Activated CD8-positive, alpha-beta memory T cell treated with anti-CD3 and anti-CD28 coated beads, Interleukin-2, amount 50 U/mL, for 1 hour (primary cell): ENCODE results near the gene DEUP1.
"Not testable (repeated sequence)": the region's sequence is repeated elsewhere in the genome, so short reads cannot be mapped to it uniquely, and the experiment has no call there.

Source experiments
- DNase-seq: peaks from one replicate; pipeline ENCODE4 v3.0.0-alpha.2; 2020; ENCODE audit errors: extremely low read depth

Gene DEUP1, protein sequence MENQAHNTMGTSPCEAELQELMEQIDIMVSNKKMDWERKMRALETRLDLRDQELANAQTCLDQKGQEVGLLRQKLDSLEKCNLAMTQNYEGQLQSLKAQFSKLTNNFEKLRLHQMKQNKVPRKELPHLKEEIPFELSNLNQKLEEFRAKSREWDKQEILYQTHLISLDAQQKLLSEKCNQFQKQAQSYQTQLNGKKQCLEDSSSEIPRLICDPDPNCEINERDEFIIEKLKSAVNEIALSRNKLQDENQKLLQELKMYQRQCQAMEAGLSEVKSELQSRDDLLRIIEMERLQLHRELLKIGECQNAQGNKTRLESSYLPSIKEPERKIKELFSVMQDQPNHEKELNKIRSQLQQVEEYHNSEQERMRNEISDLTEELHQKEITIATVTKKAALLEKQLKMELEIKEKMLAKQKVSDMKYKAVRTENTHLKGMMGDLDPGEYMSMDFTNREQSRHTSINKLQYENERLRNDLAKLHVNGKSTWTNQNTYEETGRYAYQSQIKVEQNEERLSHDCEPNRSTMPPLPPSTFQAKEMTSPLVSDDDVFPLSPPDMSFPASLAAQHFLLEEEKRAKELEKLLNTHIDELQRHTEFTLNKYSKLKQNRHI

DNA sequence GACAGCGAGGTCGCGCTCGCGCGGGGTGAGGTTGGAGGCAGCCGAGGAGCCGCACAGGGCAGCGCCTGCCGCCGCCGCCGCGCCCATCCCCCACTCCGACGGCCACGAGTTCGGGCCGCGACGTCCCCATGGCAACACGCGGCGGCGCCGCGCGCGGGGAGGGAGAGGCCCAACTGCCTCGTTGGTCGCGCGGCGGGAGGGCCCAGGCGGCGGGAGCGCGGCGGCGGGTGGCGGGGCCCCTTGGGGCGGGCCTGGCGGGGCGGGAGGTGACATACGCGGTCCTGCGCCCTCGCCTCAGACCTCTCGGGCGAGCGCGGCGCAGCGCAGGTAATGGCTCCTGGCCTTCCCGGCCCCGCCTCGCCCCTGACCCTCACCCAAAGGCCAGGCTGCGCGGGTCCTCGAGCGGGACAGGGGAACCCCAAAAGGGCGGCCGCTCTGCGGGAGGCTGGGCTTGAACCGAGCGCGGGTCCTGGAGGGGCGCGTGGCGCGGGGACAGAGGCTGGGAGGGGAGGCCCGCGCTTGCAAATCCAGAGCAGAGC, at the start of gene DEUP1:
Gene DEUP1 (plus strand): TSS at position 297 of the 539 bp plus-strand sequence. CDS start 1,518 bp downstream, outside the sequence.
- no peak for DNase-seq

DNA sequence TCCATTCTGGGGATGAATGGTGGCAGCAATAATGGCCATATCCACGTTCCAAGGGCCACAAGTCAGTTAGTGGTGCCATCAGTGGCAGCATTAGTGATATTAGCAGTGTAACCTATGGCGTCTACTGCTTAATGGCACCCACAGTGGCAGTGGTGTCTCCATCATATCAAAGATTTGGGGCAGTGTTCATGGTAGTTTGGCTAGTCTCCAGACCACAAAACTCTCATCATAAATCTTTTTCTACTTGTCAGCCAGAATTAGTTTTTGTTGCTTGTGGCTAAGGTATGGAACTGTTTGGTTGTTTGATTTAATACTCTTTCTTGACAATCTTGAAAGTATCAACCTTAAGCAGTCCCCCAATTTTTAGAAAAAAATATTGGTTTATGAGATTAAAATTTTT, 45.1 kb upstream of the DEUP1 start:
- DNase-seq, result no peak

DNA sequence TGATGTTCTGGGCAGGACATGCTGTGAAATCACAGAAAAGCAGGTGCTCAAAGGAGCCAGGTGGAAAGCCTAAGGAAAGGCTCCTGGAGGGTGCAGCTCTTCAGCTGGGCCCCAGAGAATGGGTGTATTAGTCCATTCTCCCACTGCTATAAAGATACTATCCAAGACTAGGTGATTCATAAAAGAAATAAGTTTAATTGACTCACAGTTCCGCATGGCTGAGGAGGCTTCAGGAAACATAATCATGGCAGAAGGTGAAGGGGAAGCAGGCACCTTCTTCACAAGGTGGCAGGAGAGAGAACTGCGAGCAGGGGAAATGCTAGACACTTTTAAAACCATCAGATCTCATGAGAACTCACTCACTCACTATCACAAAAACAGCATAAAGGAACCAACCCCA, 43.1 kb upstream of the DEUP1 start:
- no peak for DNase-seq

DNA sequence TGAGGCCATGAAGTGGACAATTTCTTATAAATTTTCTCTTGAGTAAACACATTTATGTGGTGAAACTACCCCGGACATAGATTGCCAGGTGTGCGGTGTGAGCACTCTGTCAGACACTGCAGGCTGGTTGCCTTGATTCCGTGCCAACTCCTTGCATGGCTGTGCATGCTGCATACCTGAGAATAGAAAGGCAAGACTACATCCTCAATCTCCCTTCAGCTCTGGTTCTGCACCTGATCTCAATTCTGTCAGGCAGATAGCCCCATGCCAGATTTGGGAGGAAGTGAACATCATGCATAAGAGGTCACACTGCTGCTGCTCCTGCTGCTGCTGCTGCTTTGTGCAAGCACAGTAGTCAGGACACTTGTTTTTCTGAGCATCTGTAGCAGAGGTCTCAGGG, 42.5 kb upstream of the DEUP1 start:
- DNase-seq, result no peak

DNA sequence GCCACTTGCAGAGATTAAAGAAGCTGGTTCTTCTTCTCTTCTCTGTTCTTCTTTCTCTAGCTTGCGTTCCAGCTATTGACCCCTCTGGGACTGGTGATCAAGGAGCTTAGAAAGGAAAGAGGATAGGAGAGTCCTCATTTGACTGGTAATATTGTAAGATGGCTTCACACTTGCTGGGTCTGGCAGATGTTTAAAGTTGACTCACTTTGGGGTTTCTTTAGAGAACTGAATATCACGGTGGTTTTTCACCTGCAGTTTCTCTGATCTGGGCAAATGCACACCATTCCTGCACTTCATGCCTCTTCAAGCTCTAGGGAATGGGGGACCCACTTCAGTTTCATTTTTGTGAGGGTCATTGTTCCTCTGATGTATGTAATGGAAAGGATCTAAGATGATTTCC, 41.8 kb upstream of the DEUP1 start:
- no peak for DNase-seq

DNA sequence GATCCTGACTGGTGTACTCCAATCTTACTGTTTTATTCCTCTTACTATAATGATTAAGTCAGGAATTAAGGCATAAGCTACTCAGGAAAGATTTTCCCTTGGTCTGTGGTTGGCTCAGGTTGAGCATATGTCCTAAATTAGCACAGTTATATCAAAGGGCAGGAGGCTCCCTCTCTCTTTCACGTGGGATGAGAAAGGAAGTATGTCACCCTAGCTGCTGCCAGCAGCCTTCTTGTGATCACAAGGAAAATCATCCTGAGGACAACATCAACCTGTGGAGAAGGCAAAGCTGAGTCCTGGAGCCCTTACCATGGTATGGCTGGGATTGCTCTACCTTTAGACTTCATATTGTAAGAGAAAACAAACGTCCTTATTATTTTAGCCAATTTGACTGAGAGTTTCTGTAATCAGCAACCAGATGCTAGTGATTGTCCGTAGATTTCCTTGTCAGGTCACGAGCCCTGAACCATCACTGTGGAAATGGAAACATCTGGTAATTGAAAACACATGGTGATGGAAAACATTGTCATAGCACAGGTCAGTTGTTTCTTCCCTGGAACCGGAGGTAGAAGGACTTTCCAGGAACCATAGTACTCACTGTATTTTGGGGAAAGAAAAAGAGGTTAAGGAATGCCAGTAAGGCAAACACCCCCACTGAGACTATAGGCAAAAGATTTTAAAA, 40.6 kb upstream of the DEUP1 start:
- no peak for DNase-seq

DNA sequence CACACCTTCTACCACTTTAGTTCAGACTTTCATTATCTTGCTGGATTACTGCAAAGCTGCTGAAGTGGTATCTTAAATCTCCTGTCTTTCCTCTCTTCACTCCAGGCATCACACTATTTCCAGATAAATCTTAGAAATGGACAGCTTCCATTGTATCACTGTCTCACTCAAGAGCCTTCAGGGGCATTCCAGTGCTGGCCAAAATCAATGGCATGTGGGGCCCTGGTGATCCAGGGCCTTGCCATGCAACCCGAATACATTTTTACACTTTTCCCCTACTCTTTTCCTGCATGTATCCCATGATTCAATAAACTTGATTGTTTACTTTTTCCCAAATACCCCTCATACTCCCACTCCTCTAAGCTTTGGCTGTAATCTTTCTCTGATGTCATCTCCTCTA, 39.4 kb upstream of the DEUP1 start:
- DNase-seq, result no peak

DNA sequence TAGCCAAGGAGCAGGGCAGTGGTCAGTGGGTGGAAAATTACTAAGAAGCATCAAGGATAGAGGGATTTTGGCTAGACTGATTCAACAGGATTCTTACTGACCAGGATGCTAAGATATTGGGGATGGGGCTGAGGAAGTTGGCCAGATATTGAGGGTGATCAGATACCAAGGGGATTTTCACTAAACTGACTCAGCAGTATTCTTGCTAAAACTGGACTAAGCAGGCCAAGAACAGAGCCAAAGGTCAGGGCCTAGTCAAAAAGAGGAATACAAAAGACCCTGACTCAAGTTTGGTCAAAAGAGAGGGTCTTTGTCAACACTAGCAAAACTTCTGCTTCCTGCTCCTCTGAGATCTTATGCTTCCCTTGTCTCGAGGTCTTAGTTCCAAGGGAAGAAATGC, 38.6 kb upstream of the DEUP1 start:
- no peak for DNase-seq

DNA sequence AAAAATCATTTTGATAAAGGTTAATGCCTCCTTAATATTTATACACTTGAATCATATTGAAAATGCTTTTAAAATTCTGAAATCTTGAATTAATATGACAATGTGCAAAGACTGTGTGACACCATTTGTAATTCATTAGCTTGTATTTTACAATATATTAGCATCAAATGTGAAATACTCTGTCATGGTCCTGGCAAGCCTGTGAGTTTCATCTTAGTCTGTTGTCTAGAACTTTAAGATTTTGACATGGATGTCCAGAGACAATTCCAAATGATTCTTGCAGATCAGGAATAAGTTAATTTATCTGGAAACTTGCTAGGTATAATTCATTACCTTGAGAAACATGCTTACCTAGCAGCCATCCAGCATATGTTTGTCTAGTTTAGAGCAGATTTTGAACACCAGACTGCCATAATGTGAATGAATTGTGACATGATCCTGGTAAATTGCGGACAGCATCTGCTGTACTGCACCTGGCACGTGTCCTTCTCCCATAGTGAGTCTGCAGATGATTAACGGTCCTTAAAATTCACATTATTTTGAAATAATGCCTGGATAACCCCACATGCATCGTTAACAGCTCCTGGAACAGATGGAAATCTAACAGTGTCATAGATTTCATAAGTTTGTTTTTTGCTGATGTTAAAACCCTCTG, 34.5 kb upstream of the DEUP1 start:
- DNase-seq, result no peak

DNA sequence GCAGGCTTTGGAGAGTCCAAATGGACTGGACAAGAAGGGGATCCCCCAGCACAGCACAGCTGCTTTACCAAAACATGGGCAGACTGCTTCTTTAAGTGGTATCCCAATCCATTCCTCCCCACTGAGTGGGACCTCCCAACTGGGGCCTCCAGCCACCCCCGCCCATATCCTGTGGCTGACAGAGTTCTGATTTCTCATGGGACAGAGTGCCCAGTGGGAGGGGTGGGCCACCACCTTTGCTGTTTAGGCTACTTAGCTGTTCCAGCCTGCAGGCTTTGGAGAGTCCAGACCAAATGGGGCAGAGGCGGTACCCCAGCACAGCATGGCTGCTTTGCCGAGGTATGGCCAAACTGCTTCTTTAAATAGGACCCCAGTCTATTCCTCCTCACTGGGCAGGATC, 26.9 kb upstream of the DEUP1 start:
- DNase-seq, result no peak

DNA sequence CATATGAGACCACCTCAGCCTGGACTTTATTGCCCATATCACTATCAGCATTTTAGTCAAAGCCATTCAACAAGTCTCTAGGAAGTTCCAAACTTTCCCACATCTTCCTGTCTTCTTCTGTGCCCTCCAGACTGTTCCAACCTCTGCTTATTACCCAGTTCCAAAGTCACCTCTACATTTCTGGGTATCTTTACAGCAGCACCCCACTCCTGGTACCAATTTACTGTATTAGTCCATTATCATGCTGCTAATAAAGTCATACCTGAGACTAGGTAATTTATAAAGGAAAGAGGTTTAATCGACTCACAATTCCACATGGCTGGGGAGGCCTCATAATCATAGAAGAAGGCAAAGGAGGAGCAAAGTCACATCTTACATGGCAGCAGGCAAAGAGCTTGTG, 16.1 kb upstream of the DEUP1 start:
- not testable (repeated sequence) for DNase-seq

DNA sequence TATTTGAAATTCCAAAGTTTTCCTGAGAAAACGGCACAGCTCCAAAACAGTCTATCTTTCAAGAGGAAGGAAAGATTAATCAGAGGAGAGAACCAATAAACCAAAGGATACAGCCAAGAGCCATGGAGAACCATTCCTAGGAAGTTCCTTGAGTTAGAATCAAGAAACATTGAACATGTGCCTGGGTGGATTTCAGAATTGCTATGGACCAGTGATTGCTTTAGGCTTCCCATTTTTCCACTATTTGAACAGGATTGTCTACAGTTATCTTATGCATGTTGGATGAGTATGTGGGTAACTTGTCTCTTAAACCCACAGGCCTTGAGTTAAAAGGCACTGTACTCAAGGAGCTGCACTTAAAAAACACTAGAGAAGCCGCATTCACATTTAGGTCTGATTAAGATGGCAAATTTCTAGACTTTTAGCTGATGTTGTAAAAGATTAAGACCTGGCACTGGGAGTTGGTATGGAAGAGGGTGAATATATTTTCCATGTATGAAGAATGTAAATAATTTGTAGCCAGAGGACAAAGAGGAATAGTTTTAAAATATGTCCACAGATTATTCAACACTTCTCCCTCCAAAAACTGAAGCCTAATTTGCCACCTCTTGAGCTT, 11.2 kb upstream of the DEUP1 start:
- DNase-seq, result no peak

DNA sequence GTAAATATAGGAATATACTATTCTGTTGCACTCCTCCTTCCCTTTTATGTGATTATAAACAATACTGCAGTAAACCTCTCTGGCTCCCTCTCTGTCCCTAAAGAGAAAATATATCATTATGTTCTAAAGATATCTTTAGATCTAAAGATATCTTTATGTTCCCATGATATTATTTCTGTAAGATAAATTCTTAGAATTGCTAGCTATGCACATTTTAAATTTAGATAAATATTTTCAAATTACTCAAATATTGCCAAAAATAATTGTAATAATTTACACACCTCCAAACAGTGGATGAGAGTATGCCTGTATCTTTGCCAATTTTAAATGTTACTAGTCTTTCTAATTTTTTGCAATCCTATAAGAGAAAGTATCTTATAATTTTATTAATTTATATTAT, 10.3 kb upstream of the DEUP1 start:
- no peak for DNase-seq

DNA sequence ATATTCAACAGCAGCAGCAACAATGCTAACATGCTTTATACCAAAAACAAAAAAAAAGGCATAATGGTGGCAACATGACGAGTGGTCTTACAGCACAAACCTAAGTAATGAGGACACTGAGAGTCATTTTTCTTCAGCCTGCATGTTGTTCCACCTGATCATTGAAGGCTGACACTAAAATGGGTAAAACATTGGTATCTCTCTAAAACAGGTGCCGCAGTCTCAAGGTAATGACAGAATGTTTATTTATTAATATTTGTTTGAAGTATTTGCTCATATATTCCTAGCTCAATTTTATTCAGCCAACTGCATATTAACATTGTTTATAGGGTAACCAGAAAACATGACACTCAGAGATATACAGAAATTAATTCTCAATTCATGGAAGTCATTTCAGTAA, 8.3 kb upstream of the DEUP1 start:
- no peak for DNase-seq

DNA sequence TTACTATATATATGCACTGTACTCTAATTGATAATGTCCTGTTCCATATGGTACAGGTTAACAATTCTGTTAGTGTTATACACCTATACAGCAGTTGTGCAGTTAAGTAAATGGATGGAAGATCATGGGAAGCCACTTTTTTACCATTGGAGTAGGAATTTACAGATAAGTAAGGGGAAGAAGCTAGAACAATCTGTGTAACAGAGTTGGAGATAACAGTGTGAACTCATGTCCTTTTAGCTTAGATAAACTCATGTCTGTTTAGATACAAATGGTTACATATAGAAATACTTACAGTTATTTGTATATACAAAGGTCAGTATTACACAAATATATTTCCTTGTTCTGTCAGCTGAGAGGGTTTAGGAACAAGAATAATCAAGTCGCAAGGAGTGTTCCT, 6.8 kb upstream of the DEUP1 start:
- no peak for DNase-seq

DNA sequence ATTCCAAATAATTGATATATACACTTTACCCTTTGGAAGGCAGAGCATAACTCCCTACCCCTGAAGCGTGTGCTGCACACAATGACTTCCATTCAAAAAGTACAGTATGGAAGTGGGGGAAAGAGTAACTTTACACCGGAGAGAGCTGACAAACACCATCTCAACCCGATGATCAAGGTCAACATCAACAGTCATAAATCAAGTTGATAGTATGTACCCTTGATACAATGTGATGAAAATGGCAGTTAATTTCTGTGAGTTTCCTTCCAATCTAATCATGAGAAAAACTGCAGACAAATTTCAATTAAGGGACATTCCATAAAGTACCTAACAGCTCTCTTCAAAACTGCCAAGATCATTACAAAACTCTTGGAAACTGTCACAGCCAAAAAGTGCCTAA, 6.0 kb upstream of the DEUP1 start:
- DNase-seq, result no peak

DNA sequence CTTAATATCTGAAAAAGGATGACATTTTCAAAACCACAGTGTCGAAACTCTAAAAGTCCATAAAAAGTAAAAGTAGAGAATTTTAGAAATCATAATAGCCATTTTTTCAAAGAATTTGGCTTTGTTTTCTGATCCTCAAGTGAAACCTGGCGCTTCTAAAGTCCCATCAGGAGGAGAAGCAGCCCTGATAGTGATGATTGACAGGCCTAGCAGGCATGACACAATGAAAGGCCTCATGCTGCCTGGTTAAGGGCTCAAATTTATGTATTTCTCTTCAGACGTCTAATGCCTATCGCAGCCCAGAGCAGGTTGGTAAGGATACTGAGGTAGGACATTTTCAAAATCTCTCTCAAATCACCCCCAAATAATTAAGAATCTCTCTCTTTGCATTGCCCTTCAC, 3.9 kb upstream of the DEUP1 start:
- DNase-seq, result no peak

DNA sequence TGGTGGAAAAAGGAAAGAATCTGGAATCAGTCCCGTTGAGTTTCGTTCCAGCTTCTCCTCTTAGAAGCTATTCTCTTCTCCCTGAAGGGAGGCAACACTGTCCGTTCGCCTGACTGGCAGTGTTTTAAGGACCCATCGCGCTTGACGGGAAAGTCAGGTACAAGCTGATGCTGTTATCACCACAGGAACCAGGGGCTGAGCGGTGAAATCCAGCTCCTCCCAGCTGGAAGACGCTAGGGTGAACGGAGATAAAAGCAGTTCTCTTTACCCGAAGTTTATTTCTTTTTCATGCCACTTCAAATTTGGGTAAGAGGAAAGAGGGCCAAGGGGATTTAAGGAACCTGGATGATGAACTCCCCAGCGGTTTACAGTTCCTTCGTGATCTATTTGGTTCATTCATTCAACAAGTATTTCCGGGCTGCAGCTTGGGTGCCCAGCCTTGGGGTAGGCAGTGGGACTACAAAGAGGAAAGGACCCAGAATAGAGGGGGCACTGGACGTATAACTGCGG, 551 bp upstream of the DEUP1 start:
- DNase-seq, result no peak

DNA sequence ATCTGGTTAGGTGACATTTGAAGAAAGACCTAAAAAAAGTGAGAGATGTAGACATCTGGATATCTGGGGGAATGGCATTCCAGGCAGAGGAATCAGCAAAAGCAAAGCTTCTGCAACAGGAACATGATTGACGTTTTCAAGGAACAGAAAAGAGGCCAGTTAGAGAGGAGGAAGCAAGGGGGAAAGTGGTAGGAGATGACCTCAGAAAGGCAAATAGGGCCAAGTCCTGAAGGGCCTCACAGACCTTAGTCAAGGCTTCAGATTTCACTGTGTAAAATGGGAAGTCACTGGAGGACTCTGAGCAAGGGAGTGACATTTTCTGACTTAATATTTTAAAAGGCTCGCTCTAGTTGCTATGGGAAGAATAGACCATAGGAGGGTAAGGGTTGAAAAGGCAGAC, 9.7 kb downstream of the DEUP1 start:
- no peak for DNase-seq

DNA sequence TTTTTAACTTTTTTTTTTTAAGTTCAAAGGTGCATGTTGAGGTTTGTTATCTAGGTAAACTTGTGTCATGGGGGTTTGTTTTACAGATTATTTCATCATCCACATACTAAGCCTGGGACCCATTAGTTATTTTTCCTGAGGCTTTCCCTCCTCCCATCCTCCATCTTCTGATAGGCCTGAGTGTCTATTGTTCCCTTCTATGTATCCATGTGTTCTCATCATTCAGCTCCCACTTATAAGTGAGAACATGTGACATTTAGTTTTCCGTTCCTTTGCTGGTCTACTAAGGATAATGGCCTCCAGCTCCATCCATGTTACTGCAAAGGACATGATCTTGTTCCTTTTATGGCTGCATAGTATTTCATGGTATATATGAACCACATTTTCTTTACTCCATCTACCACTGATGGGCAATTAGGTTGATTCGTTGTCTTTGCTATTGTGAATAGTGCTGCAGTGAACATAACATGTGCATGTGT, 14.4 kb downstream of the DEUP1 start:
- DNase-seq, result no peak

DNA sequence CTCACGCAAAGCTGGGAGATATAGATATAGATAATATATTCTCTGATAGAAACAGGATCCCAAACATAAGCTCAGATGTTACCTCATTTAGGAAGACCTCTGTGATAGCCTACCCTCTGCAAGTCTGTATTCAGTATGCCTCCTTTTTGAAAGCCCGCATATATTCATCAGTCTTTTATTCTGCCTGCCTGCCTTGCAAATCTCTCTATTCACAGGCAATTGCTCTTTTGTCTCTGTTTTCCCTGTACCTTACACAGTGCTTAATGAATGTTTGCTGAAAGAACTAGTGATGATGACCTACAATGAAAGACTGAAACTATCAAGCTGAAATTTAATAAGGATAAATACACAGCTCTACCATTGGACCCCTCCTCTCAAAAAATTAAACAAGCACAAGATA, 18.4 kb downstream of the DEUP1 start:
- no peak for DNase-seq

DNA sequence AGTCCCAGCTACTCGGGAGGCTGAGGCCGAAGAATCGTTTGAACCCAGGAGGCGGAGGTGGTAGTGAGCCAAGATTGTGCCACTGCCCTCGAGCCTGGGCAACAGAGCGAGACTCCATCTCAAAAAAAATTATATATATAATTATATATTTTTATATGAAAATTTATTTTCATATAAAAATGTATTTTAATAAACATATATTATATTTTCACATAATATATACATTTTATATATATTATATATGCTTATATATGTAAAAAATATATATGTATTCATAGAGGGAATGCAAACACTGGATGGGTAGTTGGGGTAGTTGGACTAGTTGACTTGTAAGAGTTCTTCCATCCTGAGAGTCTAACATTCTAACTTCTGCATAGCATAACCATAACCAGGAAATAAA, 20.3 kb downstream of the DEUP1 start:
- no peak for DNase-seq
